NB4 (cell line): ENCODE measurements around the gene SHF.

Experiments used
- DNase-seq: peaks from one replicate; pipeline ENCODE4 v3.0.0; 2010; ENCODE audit warnings: low read depth
- H3K4me3 ChIP-seq: one replicate; pipeline ENCODE4 v1.5.1; 2011; ENCODE audit warnings: mild to moderate bottlenecking, low read depth, low read length, moderate library complexity
- MYC ChIP-seq: IDR thresholded peaks from 2 replicates; pipeline ENCODE4 v1.6.1; 2011; ENCODE audit warnings: low read depth, low read length
- POLR2A ChIP-seq: IDR thresholded peaks from 2 replicates; pipeline ENCODE4 v1.6.1; 2011; ENCODE audit warnings: mild to moderate bottlenecking; ENCODE audit not compliant: insufficient read length; ENCODE audit errors: extremely low read depth
- TF ChIP-seq, protein P1 (sequence below): IDR thresholded peaks from one replicate; pipeline ENCODE4 v1.5.1; 2012; ENCODE audit warnings: low read depth, low read length
- TF ChIP-seq, protein P2 (sequence below): IDR thresholded peaks from 2 replicates; pipeline ENCODE4 v1.6.1; 2011; ENCODE audit warnings: low read depth, low read length

SHF gene

DNA sequence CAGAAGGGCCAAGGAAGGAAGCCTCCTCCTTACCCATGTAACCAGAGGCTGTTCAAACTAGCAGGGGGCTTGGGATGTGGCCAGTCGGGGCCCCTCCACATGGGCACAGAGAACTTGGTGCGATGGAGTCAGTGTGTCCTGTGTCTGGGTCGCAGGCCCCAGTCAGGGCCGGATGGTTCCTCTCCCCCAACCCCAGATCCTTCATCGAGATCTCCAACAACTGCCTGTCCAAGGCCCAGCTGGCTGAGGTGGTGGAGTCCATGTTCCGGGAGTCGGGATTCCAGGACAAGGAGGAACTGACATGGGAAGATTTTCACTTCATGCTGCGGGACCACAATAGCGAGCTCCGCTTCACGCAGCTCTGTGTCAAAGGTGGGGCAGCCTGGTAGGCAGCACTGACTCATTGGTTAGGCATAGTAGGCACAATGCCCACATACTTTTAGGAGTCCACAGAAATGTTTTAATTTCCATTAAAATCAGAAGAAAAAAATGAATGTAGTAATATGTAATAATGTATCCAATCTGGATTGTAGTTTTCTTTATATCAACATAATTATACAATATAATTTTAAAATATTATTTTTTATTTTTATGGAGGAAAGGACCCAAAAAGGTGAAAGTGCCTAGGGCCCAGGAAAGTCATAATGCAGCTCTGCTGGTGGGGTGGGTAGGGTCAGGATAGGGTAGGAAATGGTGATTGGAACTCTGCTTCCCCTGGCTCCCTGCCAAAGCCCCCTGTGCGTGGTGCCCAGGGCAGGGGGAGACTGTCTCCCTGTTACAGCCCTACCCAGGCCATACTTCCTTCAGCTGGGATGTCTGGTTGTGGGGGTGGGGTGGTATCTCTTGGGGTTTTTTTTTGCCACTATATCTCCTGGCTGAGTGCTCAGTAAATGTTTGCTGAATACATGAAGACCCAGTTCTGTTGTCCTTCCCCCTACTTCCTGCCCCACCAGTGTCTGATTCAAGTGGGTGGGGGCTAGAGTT lies 39.4 kb downstream of the SHF start:
- no peak for DNase-seq
- TF ChIP-seq POLR2A = no peak
- TF ChIP-seq, protein P1, sequence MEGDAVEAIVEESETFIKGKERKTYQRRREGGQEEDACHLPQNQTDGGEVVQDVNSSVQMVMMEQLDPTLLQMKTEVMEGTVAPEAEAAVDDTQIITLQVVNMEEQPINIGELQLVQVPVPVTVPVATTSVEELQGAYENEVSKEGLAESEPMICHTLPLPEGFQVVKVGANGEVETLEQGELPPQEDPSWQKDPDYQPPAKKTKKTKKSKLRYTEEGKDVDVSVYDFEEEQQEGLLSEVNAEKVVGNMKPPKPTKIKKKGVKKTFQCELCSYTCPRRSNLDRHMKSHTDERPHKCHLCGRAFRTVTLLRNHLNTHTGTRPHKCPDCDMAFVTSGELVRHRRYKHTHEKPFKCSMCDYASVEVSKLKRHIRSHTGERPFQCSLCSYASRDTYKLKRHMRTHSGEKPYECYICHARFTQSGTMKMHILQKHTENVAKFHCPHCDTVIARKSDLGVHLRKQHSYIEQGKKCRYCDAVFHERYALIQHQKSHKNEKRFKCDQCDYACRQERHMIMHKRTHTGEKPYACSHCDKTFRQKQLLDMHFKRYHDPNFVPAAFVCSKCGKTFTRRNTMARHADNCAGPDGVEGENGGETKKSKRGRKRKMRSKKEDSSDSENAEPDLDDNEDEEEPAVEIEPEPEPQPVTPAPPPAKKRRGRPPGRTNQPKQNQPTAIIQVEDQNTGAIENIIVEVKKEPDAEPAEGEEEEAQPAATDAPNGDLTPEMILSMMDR = no peak
- TF ChIP-seq MYC = no peak
- TF ChIP-seq, protein P2, sequence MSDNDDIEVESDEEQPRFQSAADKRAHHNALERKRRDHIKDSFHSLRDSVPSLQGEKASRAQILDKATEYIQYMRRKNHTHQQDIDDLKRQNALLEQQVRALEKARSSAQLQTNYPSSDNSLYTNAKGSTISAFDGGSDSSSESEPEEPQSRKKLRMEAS = no peak
- no peak overlapping the region for H3K4me3 ChIP-seq

DNA sequence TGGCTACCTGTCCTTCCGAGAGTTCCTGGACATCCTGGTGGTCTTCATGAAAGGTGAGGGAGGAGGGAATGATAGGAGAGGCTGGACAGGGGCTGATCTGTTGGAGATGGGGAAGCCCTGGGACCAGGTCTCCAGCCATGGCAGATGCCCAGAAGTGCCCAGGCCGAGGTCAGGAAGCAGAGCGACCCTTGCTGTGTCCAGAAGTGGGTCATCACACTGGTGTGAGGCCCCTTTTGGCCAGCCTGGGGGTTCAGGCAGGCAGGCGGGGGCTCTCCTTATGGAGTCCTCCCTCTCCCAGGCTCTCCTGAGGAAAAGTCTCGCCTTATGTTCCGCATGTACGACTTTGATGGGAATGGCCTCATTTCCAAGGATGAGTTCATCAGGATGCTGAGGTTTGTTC lies 40.2 kb downstream of the SHF start:
- no peak for DNase-seq
- no peak overlapping the region for H3K4me3 ChIP-seq
- TF ChIP-seq MYC (no peak), POLR2A (no peak)
- TF ChIP-seq, protein P1 = no peak
- TF ChIP-seq, protein P2 = no peak

DNA sequence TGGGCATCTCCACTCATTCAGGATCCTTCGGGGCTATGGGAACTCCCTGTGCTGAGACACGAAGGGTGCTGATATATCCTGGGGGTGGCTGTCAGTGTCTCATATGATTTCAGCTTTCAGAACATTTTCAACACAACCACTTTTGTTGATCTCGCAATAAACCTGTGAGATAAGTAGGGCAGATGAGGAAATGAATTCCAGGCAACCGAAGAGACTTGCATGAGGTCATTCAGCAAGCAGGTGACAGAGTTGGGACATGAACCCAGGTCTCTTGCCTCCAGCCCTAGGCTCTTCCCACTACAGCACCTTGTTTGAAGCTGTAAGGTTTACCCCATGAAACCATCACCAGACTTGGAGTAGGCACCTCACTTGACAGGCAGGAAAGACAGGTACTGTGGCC lies 41.4 kb downstream of the SHF start:
- TF ChIP-seq, protein P2 = no peak
- no peak for TF ChIP-seq MYC
- TF ChIP-seq, protein P1 = no peak
- no peak for TF ChIP-seq POLR2A
- H3K4me3 ChIP-seq = no peak overlapping the region
- DNase-seq = no peak

- no peak for DNase-seq
Observed at GRCh38 chr15:45144775-45145174, 43.0 kb downstream of the SHF start.

DNA sequence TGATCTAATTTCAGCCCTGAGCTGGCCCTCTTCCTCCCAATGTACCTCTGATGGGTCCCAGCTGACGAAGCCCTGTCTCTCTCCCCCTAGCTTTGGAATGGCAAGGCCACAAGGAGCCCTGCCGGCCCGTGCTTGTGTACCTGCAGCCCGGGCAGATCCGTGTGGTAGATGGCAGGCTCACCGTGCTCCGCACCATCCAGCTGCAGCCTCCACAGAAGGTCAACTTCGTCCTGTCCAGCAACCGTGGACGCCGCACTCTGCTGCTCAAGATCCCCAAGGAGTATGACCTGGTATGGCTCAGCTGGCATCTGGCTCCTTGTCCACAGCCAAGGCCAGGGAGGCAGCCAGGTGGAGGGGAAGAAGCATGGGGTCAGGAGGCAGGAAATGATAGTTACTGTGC lies 43.8 kb downstream of the SHF start:
- no peak overlapping the region for H3K4me3 ChIP-seq
- DNase-seq = no peak
- TF ChIP-seq MYC (no peak), POLR2A (no peak)
- TF ChIP-seq, protein P1 = no peak
- TF ChIP-seq, protein P2 = no peak

More at GRCh38 chr15:45144775-45145174, 43.0 kb downstream of the SHF start:
- no peak for TF ChIP-seq POLR2A
- TF ChIP-seq, protein P2 = no peak
- TF ChIP-seq MYC = no peak
- TF ChIP-seq, protein P1 = no peak
- no peak overlapping the region for H3K4me3 ChIP-seq
